ENCODE results near the gene MFAP3L. TPM values are rescaled to one million over a fixed set of nuclear protein-coding genes. Genes with fewer than 3 reads are reported as not detected.

MFAP3L gene
- total RNA-seq, 1 experiment from 2014 or later: 2.7 TPM

GRCh38 chr4:170022211-170022610, 4.0 kb downstream of the MFAP3L start:
- no peak for DNase-seq (ENCODE audit: low read depth)

- no peak for DNase-seq (ENCODE audit: low read depth)
These were observed 8.9 kb downstream of the MFAP3L start for GRCh38 chr4:170017252-170017651.

GRCh38 chr4:170015285-170015684, 10.9 kb downstream of the MFAP3L start:
- no peak for DNase-seq (ENCODE audit: low read depth)

- peak; percentile 26 for DNase-seq (ENCODE audit: low read depth)
These were observed 11.7 kb downstream of the MFAP3L start for GRCh38 chr4:170014359-170015011.

GRCh38 chr4:170012629-170012958, 13.6 kb downstream of the MFAP3L start:
- no peak for DNase-seq (ENCODE audit: low read depth)

GRCh38 chr4:170011921-170012628, 14.1 kb downstream of the MFAP3L start:
- DNase-seq (ENCODE audit: low read depth): no peak

GRCh38 chr4:170009291-170009690, 16.9 kb downstream of the MFAP3L start:
- no peak for DNase-seq (ENCODE audit: low read depth)

GRCh38 chr4:170008801-170009200, 17.4 kb downstream of the MFAP3L start:
- DNase-seq (ENCODE audit: low read depth): no peak

- no peak for DNase-seq (ENCODE audit: low read depth)
These were observed 17.8 kb downstream of the MFAP3L start for GRCh38 chr4:170008371-170008770.

GRCh38 chr4:170007113-170007512, 19.1 kb downstream of the MFAP3L start:
- no peak for DNase-seq (ENCODE audit: low read depth)

- no peak for DNase-seq (ENCODE audit: low read depth)
These were observed 20.7 kb downstream of the MFAP3L start for GRCh38 chr4:170005472-170005871.

GRCh38 chr4:170004651-170005295, 21.4 kb downstream of the MFAP3L start:
- peak; percentile 29 for DNase-seq (ENCODE audit: low read depth)

GRCh38 chr4:170003071-170004070, 22.8 kb downstream of the MFAP3L start:
- DNase-seq (ENCODE audit: low read depth): no peak

GRCh38 chr4:170001745-170002267, 24.4 kb downstream of the MFAP3L start:
- DNase-seq (ENCODE audit: low read depth): no peak

GRCh38 chr4:170001011-170001744, 25.0 kb downstream of the MFAP3L start:
- DNase-seq (ENCODE audit: low read depth): no peak

- no peak for DNase-seq (ENCODE audit: low read depth)
These were observed 26.3 kb downstream of the MFAP3L start for GRCh38 chr4:169999923-170000322.

- no peak for DNase-seq (ENCODE audit: low read depth)
These were observed 27.2 kb downstream of the MFAP3L start for GRCh38 chr4:169998981-169999380.

- DNase-seq (ENCODE audit: low read depth): no peak
These were observed 29.6 kb downstream of the MFAP3L start for GRCh38 chr4:169996379-169997240.

GRCh38 chr4:169993531-169993930, 32.7 kb downstream of the MFAP3L start:
- no peak for DNase-seq (ENCODE audit: low read depth)

GRCh38 chr4:169988252-169988651, 37.9 kb downstream of the MFAP3L start:
- no peak for DNase-seq (ENCODE audit: low read depth)
